Dedifferentiated amniotic fluid mesenchymal stem cell (primary cell): Measurements from ENCODE around the gene ZBTB18.
"Not testable (repeated sequence)": the region's sequence is repeated elsewhere in the genome, so short reads cannot be mapped to it uniquely, and the experiment has no call there.

Experiments
- DNase-seq: peaks from one replicate; pipeline ENCODE4 v3.0.0-alpha.2; 2016; ENCODE audit errors: extremely low spot score

The ZBTB18 gene

DNA sequence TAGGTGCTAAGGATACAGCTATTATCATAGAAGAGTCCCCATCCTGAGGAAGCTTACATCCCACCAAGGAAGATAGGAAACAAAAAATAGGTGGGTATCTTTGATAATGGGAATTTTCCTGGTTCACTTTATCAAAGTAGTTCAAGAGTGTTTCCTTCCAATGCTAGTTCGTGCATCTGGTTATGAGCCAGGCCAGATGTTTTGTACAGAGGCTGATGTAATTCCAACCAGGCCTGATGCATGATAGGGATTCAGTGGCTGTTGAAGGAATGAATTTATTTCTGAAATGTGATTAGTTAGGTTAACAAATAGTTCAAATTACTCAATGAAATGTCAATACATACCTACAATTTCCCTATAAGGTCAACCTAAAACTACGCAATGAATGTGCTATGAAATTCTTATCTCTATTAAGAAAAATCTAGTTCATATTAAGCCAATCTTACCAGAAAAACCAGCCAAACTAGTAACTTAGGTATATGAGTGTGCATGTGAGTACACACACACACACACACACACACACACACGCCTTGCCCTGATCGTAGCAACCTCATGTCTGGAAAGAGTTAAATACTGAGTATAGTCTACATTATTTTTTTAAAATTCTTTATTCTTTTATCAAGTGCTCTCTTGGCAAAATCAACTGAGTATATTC is 9.5 kb upstream of the ZBTB18 start:
- no peak for DNase-seq

DNA sequence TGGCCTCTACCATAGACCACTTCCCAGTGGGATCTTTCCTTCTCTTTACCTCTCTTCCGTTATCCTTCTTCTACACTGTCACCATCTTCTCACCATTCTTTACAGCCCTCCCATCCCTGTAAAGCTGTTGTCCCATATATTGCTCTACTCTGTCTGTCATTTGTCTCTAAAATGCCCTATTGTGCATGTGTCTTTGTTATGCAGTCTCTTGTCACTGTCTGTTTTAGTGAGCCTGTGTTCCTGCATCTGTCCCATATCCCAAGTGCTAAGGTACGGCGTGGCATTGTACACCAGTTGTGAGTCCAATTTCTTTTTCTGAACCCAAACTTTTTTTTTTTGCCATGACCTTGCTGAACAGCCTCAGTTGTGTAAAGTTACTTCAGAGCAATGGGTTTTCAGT is 8.8 kb upstream of the ZBTB18 start:
- no peak for DNase-seq

DNA sequence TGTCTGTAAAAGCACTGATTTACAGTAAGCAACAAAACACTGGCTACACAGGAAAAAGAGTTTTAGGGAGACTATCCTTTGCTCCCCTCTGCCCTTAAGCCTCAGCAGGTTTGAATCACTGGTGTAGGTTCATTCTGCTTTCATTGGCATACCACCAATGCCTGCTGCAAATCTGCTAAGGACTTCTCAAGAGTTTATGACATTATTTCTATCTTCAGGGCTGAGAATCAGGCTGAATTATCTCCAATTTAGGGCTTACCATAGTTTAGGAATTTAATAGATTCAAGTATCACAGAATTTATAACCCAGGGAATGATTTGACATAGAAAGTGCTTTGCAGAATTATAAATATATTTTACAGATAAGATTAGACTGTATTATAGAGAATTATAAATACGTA is 6.7 kb upstream of the ZBTB18 start:
- no peak for DNase-seq

DNA sequence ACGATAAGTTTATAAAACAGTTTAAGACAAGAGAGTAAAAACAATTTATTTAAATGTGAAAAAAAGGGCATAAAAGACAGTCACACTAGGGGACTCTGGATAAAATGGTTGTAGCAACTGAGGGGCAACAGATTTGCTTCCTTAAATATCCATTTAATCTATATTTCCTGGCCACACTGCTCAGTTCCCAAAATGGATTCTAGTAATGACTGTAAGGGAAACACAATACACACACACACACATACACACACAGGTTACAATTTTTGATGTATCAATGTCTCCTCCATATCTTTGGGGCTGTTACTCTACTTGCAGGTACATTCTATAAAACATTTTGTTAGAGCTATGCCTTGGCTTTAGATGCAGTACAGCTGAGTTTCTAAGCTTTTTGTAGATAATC is 4.8 kb upstream of the ZBTB18 start:
- DNase-seq: not testable (repeated sequence)

DNA sequence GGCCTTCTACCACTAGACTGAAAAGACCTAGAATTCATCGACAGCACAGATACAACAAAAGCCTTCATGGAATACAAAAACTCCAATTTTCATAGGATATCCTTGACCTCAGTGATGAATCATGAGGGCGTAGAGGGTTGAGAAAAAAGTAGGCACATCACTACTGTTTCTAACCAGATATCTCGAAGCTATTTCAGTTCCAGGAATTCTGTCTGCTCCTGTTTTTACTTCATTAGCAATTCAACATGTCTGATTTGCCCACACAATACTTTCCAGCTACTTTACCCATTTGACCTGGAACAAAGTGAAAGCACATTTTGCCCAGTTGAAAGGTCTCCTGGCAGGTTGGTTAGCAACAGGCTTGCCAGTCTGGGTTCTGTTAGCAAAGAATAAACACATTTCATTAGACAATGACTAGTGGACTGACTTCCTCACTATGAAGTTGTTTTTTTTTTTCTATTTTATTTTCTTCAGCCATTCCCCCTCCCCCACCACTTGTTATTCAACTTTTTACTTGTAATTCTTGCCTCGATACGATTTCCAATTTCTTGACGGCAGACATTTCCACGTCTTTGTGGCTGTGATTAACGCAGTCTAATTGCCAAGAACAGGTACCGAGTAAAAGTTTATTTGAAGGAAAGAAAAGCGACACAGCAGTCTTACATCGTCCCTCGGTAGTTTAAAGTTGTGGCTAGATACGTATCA is 4.0 kb upstream of the ZBTB18 start:
- DNase-seq: no peak

DNA sequence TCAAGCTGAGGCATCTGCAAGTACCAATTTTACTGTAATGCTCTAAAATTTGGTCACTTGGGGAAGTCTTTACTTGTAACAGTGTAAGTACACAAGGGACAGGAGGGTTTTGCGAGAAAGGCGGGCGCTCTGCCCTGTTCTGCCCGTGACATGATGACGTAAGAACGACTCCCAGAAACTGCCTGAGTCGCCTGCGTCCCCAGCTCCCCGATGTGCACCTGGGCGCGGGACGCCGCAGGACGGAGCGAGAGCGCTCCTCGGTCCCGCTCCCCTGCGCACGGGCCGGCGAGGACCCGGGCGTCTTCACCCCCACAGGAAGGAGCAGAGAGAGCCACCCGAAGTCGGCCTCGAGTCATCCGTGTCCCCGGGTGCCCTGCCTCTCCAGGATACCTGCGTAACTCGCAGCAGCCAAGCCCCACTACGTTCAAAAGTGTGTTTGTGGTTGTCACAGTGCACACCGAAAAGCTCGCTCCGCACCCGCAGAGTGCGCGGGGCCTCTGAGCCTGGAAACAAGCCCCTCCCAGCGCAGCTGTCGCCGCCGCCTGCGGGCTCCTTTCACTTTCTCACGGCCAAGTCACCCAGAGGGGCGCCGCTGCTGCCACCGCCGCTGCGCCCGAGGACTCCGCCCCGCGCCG is 3.3 kb upstream of the ZBTB18 start:
- peak; percentile 39 for DNase-seq

DNA sequence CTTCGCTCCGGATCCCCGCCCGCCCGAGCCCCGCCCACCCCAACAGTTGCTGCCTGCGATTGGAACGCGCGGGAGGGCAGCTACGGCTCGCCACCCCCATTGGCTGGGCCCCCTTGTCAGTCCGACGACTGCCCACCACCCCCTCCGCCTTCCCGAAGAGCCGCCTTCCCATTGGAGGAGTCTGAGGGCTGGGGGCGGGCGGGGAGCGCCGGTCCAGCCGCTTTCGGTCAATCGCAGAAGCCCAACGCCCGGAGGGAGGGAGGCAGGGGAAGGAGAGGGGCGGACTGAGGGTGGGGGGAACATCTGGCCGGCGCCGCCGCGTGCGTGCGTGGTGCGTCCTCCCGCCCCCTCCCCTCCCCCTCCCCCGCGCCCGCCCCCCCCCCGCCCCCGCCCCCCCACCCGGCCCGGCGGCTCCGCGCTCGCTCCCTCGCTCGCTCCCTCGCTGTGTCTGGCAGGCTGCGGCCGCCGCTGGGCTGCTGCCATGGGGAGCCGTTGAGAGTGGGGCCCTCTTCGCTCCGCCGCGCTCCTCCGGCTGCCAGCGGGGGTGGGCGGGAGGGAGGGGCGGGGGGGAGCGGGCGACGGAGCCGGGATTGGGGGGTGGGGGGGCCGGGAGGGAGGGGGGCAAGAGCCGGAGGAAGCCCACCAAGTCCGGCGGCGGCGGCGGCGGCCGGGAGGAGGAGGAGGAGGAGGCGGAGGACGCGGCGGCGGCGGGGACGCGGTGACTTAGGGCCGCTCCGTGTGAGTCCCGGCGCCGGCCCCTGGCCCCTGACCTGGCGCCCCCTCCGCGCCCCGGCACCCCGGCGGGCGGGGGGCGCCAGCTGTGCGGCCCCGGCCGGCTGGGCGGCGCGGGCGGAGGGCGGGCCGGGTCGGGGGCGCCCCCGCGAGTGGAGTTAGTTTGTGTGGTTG is 2.6 kb upstream of the ZBTB18 start:
- DNase-seq: peak; percentile 98

DNA sequence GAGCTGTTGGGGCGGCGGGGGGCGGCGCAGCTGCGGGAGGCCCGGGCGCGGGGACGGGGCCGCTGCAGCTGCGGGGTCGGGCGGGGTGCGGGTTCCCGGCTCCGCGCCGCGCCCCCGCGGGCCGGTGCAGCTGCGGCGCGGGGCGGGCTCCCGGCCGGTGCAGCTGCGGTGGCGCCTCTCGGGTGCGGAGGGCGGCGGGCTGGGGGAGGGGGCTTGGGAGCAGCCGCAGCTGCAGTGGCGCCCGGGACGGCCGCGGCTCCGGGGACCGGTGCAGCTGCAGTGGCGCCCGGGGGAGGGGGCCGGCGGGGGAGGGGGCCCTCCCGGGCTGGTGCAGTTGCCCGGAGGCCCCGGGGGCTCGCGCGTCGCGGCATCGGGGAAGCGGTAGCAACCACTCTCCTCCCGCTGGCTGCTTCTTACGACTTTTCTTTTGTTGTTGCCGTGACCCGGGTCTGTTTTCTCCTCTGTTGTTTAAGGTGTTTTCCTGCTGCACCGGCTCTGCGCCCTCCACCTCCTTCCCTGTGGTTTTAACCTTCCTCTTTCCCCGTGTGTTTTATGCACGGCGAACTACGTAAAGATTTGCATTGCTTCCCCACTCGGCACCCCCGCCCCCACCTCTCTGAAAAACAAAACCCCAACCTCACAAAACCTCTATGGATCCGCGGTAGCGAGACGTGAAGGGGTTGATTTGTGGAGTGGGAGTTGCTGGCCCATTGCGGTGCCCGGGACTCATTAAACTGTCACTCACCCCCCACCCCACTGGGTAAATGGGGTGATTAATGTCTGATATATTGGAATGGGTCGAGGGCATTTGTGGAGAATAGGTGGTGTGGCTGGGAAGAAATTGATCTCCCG is 1.7 kb upstream of the ZBTB18 start:
- no peak for DNase-seq

DNA sequence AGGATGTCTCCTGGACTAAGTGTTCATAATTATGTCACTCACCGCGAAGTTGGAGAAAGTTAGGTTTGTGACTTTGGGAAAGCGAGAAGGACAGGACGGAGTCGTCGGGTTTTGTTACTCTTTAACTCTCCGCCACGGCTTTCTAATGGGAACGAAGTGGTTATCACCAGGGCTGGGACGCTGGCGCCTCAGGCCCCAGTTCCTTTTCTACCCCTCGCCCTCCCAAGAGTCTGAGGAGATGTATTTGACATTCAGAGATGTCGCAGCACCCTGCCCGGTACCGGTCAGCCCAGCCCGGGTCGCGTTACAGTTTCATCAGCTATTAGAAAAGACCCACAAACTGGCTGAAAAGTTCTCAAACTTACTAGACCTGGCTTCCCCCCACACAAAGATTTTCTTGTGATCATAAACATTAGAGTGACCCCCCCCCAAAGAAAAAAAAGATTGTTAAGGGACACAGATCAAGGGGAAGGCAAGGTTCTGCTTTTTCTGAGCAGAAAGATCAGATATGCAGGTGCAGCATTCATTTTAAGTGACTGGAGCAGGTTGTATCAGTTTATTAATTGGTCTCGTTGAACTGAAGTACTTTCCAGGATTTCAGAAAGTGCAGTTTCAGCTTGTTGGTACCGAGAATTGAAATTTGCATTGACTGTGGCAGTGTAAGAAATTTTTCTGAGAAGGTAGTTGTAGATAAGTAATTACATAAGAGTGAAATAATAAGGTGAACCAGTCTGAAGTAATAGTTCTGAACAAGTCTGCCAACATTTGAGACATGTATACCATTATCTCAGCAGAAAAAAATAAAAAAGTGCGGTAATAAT is 859 bp upstream of the ZBTB18 start:
- no peak for DNase-seq

DNA sequence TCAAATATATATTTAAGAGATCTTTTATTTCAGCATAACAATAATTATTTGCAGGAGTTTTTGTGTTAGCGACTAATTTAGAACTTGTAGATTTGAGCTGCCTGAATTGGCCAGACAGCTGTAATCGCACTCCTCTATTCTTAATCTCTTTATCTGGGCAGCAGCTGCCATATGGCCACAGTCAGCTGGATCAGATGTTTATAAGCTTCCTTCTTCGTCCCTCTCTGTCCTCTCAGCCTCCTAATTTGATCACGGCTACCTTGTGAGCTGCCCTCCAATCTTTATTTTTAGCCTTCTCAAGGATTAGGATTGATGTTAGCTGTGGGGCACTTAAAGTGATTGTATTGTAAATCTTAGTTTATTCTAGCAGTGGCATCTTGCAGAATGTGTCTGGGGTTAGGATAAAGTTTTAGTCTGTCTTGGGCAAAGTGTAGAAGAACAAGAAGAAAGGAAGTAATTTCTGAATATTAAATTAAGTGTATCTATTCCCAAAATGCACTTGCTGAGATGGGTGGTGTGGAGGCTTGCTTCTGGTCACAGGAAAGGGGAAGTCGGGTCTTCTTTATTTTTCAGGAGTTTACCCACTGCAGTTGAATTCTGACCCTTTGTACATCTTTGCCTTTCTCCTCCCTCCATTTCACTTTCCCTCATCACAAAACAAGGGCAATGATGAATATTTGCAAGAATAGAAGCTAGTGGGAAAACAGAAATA is 1.1 kb downstream of the ZBTB18 start:
- no peak for DNase-seq

DNA sequence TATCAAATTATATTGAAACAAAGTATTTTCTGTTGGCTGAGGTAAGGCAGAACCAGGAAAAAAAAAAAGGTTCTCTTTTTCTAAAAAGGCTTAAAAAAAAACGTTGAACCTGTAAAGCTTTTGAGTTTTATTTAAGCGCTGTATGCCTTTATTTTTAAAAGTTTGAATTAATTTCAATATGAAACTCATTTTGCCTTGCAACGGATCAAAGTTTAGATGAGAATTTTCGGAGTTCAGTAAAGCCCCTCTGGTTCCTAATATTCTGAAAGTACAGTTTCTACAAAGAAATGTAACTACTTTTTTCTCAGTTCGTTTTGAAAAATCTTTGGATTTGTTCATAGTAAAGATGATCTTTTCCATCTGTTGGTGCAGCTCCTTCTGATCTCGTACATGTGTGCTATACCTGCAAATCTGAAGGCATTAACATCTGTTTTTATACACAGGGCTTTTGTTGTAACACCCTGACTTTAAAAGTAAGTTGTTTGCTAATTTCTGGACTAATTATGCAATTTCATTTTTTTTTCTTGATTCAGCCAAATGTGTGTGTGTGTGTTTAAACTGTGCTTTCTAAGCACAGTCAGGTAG is 1.7 kb downstream of the ZBTB18 start:
- no peak for DNase-seq

DNA sequence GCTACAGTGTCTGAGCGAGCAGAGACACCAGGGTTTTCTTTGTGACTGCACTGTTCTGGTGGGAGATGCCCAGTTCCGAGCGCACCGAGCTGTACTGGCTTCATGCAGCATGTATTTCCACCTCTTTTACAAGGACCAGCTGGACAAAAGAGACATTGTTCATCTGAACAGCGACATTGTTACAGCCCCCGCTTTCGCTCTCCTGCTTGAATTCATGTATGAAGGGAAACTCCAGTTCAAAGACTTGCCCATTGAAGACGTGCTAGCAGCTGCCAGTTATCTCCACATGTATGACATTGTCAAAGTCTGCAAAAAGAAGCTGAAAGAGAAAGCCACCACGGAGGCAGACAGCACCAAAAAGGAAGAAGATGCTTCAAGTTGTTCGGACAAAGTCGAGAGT is 2.7 kb downstream of the ZBTB18 start:
- DNase-seq: no peak

DNA sequence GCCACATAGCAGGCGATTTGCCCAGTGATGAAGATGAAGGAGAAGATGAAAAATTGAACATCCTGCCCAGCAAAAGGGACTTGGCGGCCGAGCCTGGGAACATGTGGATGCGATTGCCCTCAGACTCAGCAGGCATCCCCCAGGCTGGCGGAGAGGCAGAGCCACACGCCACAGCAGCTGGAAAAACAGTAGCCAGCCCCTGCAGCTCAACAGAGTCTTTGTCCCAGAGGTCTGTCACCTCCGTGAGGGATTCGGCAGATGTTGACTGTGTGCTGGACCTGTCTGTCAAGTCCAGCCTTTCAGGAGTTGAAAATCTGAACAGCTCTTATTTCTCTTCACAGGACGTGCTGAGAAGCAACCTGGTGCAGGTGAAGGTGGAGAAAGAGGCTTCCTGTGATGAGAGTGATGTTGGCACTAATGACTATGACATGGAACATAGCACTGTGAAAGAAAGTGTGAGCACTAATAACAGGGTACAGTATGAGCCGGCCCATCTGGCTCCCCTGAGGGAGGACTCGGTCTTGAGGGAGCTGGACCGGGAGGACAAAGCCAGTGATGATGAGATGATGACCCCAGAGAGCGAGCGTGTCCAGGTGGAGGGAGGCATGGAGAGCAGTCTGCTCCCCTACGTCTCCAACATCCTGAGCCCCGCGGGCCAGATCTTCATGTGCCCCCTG is 3.3 kb downstream of the ZBTB18 start:
- DNase-seq: no peak

DNA sequence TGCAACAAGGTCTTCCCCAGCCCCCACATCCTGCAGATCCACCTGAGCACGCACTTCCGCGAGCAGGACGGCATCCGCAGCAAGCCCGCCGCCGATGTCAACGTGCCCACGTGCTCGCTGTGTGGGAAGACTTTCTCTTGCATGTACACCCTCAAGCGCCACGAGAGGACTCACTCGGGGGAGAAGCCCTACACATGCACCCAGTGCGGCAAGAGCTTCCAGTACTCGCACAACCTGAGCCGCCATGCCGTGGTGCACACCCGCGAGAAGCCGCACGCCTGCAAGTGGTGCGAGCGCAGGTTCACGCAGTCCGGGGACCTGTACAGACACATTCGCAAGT is 3.8 kb downstream of the ZBTB18 start:
- DNase-seq: no peak

DNA sequence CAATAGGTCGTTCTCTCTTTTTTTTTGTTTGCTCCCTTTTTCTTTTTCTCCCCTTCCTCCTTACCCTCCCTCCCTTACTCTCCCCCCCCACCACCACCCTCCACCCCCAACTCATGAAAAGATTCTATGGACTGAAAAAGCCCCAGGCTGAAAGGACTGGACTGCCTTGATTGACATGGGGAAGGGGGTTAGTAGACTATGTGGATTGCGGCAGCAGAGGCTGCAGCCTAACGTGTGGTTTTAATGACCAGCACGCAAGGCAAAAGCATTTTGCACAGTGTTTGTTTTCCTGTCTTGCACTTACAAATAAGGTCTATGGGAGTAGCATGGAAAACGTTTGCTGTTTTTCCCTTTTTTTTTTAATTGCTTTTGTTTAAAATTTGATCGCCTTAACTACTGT is 5.5 kb downstream of the ZBTB18 start:
- DNase-seq: no peak

DNA sequence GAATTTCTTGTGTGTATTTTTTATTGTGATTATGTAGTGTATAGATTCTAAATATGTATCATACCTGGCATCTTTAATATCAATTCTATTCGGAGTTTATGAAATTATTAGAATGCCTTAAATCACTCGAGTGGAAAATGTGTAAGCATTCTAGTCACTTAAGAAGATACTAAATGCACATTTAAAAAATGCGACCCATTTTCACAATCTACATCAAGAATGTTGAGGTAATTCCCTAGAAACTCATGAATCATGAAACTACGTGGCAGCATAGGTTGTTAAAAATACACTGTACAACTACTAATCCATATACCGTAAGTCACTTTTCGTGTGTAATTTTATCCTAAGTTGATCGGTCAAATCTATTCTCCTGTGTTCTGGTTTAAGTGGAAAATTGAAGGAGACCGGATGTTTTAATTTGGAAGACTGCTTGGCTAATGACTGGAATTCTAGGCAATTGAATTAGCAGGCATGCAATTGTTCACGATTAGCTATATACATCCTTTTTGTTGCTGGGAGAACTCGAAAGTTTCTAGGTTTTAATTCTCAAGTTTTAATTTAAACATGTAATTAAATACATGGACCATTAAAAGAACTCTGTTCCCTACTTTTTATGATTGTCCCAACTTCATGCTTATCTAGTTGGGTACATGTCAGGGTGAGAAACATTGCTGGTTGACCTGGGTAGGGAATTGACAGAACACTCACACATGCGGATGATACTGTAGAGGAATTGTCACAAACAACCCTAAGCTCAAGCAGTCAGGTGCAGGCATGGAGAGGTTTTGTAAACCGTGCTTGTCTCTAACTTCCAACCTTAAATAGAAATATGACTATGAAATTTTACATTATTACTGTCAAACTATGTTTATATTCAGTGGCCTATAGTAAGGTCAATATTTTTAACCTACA is 6.6 kb downstream of the ZBTB18 start:
- no peak for DNase-seq

DNA sequence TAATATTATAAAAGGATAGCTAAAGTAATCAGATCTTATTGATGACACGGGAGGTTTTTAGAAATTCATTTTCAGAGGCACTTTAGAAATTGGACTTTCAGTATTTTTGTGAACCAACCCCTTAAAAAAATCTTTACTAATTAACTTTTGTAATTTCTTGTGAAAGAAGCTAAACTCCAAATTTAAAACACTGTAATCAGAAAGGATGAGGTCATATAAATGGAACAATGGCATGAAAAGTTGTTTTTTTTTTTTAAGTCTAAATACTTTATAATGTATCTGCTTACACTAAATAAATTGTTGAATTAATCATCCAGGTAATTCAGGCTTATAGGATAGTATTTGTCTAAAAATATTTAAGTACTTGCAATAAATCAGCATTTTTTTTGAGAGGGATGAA is 9.0 kb downstream of the ZBTB18 start:
- no peak for DNase-seq

DNA sequence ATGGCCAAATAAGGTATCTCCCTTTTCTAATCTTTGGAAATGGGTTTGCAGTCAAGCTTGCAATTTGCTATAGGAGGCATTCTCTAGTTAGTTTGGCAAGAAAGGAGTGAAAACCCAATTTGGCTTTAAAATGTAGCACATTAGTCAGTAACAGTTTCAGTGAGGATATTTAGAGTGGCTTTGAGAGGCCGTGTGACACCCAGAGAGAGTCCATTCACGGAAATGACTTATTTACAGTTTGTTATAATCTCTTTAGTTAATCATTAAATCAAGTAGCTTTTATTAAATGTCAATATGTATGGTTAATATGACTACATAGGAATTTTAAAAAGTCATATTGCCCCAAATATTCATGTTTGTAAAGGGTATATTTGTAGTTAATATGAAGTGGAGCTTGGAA is 9.6 kb downstream of the ZBTB18 start:
- DNase-seq: no peak
